Measurements from ENCODE around the gene MED7.

MED7 gene

GRCh38 chr5:157165668-157166067 lies 23.0 kb upstream of the MED7 start:
- no peaks in the 10 kb centered on the region for H3K4me1 ChIP-seq (ENCODE audit: insufficient read depth, low read length)
- TF ChIP-seq EZH2 (IDR thresholded peaks at IDR 0.05; ENCODE audit: borderline replicate concordance, low read depth, low read length, severe bottlenecking): no peak
- no peak for TF ChIP-seq CTCF (IDR thresholded peaks at IDR 0.05; ENCODE audit: borderline replicate concordance, extremely low read depth, low read length, poor library complexity, severe bottlenecking)

GRCh38 chr5:157165261-157165660 lies 22.6 kb upstream of the MED7 start:
- no peaks in the 10 kb centered on the region for H3K4me1 ChIP-seq (ENCODE audit: insufficient read depth, low read length)
- TF ChIP-seq CTCF (IDR thresholded peaks at IDR 0.05; ENCODE audit: borderline replicate concordance, extremely low read depth, low read length, poor library complexity, severe bottlenecking) (no peak), EZH2 (IDR thresholded peaks at IDR 0.05; ENCODE audit: borderline replicate concordance, low read depth, low read length, severe bottlenecking) (no peak)
- H3K27ac ChIP-seq (ENCODE audit: low read length): no peak overlapping the region
- H3K27me3 ChIP-seq (ENCODE audit: insufficient read depth, low read length, poor library complexity): no peaks in the 10 kb centered on the region
- H3K4me2 ChIP-seq (ENCODE audit: insufficient read depth, low read length): no peak overlapping the region
- H3K79me2 ChIP-seq (ENCODE audit: insufficient read depth, low read length): no peaks in the 10 kb centered on the region
- no peaks in the 10 kb centered on the region for H3K9me3 ChIP-seq (ENCODE audit: insufficient read depth, low read length, severe bottlenecking)
- no peaks in the 10 kb centered on the region for H4K20me1 ChIP-seq (ENCODE audit: insufficient read depth, low read length)
- no peak overlapping the region for H2AFZ ChIP-seq (ENCODE audit: low read depth, low read length)
- H3K9ac ChIP-seq (ENCODE audit: low read depth, low read length): no peak overlapping the region
- DNase-seq (no peak), ATAC-seq (ENCODE audit: insufficient read depth, low read depth) (no peak)
- H3K36me3 ChIP-seq (ENCODE audit: insufficient read depth, low read length): no peaks in the 10 kb centered on the region
- no peak overlapping the region for H3K4me3 ChIP-seq (ENCODE audit: low read depth in 1 of 2, low read length in 2 of 2)

More at GRCh38 chr5:157165668-157166067, 23.0 kb upstream of the MED7 start:
- Histone ChIP-seq H2AFZ (ENCODE audit: low read depth, low read length) (no peak overlapping the region), H3K27ac (ENCODE audit: low read length) (no peak overlapping the region), H3K9me3 (ENCODE audit: insufficient read depth, low read length, severe bottlenecking) (no peaks in the 10 kb centered on the region), H3K4me3 (ENCODE audit: low read depth in 1 of 2, low read length in 2 of 2) (no peak overlapping the region), H3K4me2 (ENCODE audit: insufficient read depth, low read length) (no peak overlapping the region), H4K20me1 (ENCODE audit: insufficient read depth, low read length) (no peaks in the 10 kb centered on the region), H3K27me3 (ENCODE audit: insufficient read depth, low read length, poor library complexity) (no peaks in the 10 kb centered on the region), H3K9ac (ENCODE audit: low read depth, low read length) (no peak overlapping the region), H3K36me3 (ENCODE audit: insufficient read depth, low read length) (no peaks in the 10 kb centered on the region), H3K79me2 (ENCODE audit: insufficient read depth, low read length) (no peaks in the 10 kb centered on the region)
- DNase-seq (no peak), ATAC-seq (ENCODE audit: insufficient read depth, low read depth) (no peak)

- Histone ChIP-seq H3K27me3 (ENCODE audit: insufficient read depth, low read length, poor library complexity) (no peaks in the 10 kb centered on the region), H3K79me2 (ENCODE audit: insufficient read depth, low read length) (no peaks in the 10 kb centered on the region), H3K9me3 (ENCODE audit: insufficient read depth, low read length, severe bottlenecking) (no peaks in the 10 kb centered on the region), H3K4me2 (ENCODE audit: insufficient read depth, low read length) (no peak overlapping the region), H3K4me1 (ENCODE audit: insufficient read depth, low read length) (no peaks in the 10 kb centered on the region), H4K20me1 (ENCODE audit: insufficient read depth, low read length) (no peaks in the 10 kb centered on the region), H3K4me3 (ENCODE audit: low read depth in 1 of 2, low read length in 2 of 2) (no peak overlapping the region), H3K27ac (ENCODE audit: low read length) (no peak overlapping the region), H2AFZ (ENCODE audit: low read depth, low read length) (no peak overlapping the region), H3K9ac (ENCODE audit: low read depth, low read length) (no peak overlapping the region), H3K36me3 (ENCODE audit: insufficient read depth, low read length) (no peaks in the 10 kb centered on the region)
- TF ChIP-seq EZH2 (IDR thresholded peaks at IDR 0.05; ENCODE audit: borderline replicate concordance, low read depth, low read length, severe bottlenecking) (no peak), CTCF (IDR thresholded peaks at IDR 0.05; ENCODE audit: borderline replicate concordance, extremely low read depth, low read length, poor library complexity, severe bottlenecking) (no peak)
- ATAC-seq (ENCODE audit: insufficient read depth, low read depth) (no peak), DNase-seq (no peak)
These were observed 21.9 kb upstream of the MED7 start for GRCh38 chr5:157164521-157164920.
